Measurements from ENCODE around the gene RIOX2. TPM values are rescaled to one million over a fixed set of nuclear protein-coding genes. Genes with fewer than 3 reads are reported as not detected.
"Not testable (repeated sequence)": the region's sequence is repeated elsewhere in the genome, so short reads cannot be mapped to it uniquely, and the experiment has no call there.

RIOX2 gene
- total RNA-seq, 1 donor, result 12.1 TPM

GRCh38 chr3:97927704-97928103 is 44.5 kb downstream of the RIOX2 start:
- H3K4me1 ChIP-seq (ENCODE audit: insufficient read depth, low read length), result no peaks in the 10 kb centered on the region
- no peaks in the 10 kb centered on the region for H3K9me3 ChIP-seq (ENCODE audit: low read depth, low read length)
- H3K4me3 ChIP-seq (ENCODE audit: low read length), result no peak overlapping the region

GRCh38 chr3:97917813-97918536 is 54.3 kb downstream of the RIOX2 start:
- no peak overlapping the region for H3K4me3 ChIP-seq (ENCODE audit: low read length)
- H3K27me3 ChIP-seq (ENCODE audit: insufficient read depth, low read length), result no peaks in the 10 kb centered on the region
- no peaks in the 10 kb centered on the region for H3K4me1 ChIP-seq (ENCODE audit: insufficient read depth, low read length)
- no peaks in the 10 kb centered on the region for H3K9me3 ChIP-seq (ENCODE audit: low read depth, low read length)

More at GRCh38 chr3:97927704-97928103, 44.5 kb downstream of the RIOX2 start:
- H3K27me3 ChIP-seq (ENCODE audit: insufficient read depth, low read length), result no peaks in the 10 kb centered on the region

GRCh38 chr3:97916576-97916975 is 55.7 kb downstream of the RIOX2 start:
- Histone ChIP-seq H3K9me3 (ENCODE audit: low read depth, low read length) (no peaks in the 10 kb centered on the region), H3K27me3 (ENCODE audit: insufficient read depth, low read length) (no peaks in the 10 kb centered on the region), H3K4me3 (ENCODE audit: low read length) (no peak overlapping the region), H3K4me1 (ENCODE audit: insufficient read depth, low read length) (peaks cover 2% of the 10 kb centered on the region)

GRCh38 chr3:97914388-97914787 is 57.8 kb downstream of the RIOX2 start:
- no peaks in the 10 kb centered on the region for H3K27me3 ChIP-seq (ENCODE audit: insufficient read depth, low read length)

GRCh38 chr3:97911459-97911858 is 60.8 kb downstream of the RIOX2 start:
- Histone ChIP-seq H3K4me1 (ENCODE audit: insufficient read depth, low read length) (peaks cover 17% of the 10 kb centered on the region), H3K27me3 (ENCODE audit: insufficient read depth, low read length) (no peaks in the 10 kb centered on the region), H3K9me3 (ENCODE audit: low read depth, low read length) (no peaks in the 10 kb centered on the region), H3K4me3 (ENCODE audit: low read length) (no peak overlapping the region)

More at GRCh38 chr3:97914388-97914787, 57.8 kb downstream of the RIOX2 start:
- Histone ChIP-seq H3K4me1 (ENCODE audit: insufficient read depth, low read length) (peaks cover 17% of the 10 kb centered on the region), H3K9me3 (ENCODE audit: low read depth, low read length) (no peaks in the 10 kb centered on the region), H3K4me3 (ENCODE audit: low read length) (no peak overlapping the region)

- no peaks in the 10 kb centered on the region for H3K27me3 ChIP-seq (ENCODE audit: insufficient read depth, low read length)
- no peaks in the 10 kb centered on the region for H3K9me3 ChIP-seq (ENCODE audit: low read depth, low read length)
- H3K4me1 ChIP-seq (ENCODE audit: insufficient read depth, low read length), result peaks cover 17% of the 10 kb centered on the region
- no peak overlapping the region for H3K4me3 ChIP-seq (ENCODE audit: low read length)
These were observed 61.3 kb downstream of the RIOX2 start for GRCh38 chr3:97910931-97911351.

- peaks cover 17% of the 10 kb centered on the region for H3K4me1 ChIP-seq (ENCODE audit: insufficient read depth, low read length)
- H3K4me3 ChIP-seq (ENCODE audit: low read length); H3K9me3 ChIP-seq (ENCODE audit: low read depth, low read length); H3K27me3 ChIP-seq (ENCODE audit: insufficient read depth, low read length): not testable (repeated sequence)
These were observed 61.9 kb downstream of the RIOX2 start for GRCh38 chr3:97910236-97910831.

- not testable (repeated sequence) for H3K4me3 ChIP-seq (ENCODE audit: low read length); H3K27me3 ChIP-seq (ENCODE audit: insufficient read depth, low read length)
- peaks cover 17% of the 10 kb centered on the region for H3K4me1 ChIP-seq (ENCODE audit: insufficient read depth, low read length)
These were observed 62.4 kb downstream of the RIOX2 start for GRCh38 chr3:97909830-97910229.

GRCh38 chr3:97901313-97902248 is 70.7 kb downstream of the RIOX2 start:
- no peaks in the 10 kb centered on the region for H3K27me3 ChIP-seq (ENCODE audit: insufficient read depth, low read length)
- no peak overlapping the region for H3K4me3 ChIP-seq (ENCODE audit: low read length)
- H3K9me3 ChIP-seq (ENCODE audit: low read depth, low read length), result no peaks in the 10 kb centered on the region
- no peaks in the 10 kb centered on the region for H3K4me1 ChIP-seq (ENCODE audit: insufficient read depth, low read length)

More at GRCh38 chr3:97909830-97910229, 62.4 kb downstream of the RIOX2 start:
- H3K9me3 ChIP-seq (ENCODE audit: low read depth, low read length), result not testable (repeated sequence)

GRCh38 chr3:97899331-97899730 is 72.9 kb downstream of the RIOX2 start:
- H3K4me3 ChIP-seq (ENCODE audit: low read length), result no peak overlapping the region
- no peaks in the 10 kb centered on the region for H3K27me3 ChIP-seq (ENCODE audit: insufficient read depth, low read length)
- H3K9me3 ChIP-seq (ENCODE audit: low read depth, low read length), result no peaks in the 10 kb centered on the region
- no peaks in the 10 kb centered on the region for H3K4me1 ChIP-seq (ENCODE audit: insufficient read depth, low read length)

GRCh38 chr3:97896547-97896946 is 75.7 kb downstream of the RIOX2 start:
- Histone ChIP-seq H3K4me3 (ENCODE audit: low read length) (no peak overlapping the region), H3K4me1 (ENCODE audit: insufficient read depth, low read length) (no peaks in the 10 kb centered on the region), H3K9me3 (ENCODE audit: low read depth, low read length) (no peaks in the 10 kb centered on the region), H3K27me3 (ENCODE audit: insufficient read depth, low read length) (no peaks in the 10 kb centered on the region)

GRCh38 chr3:97896129-97896528 is 76.1 kb downstream of the RIOX2 start:
- H3K4me3 ChIP-seq (ENCODE audit: low read length), result no peak overlapping the region

GRCh38 chr3:97895216-97895615 is 77.0 kb downstream of the RIOX2 start:
- Histone ChIP-seq H3K4me1 (ENCODE audit: insufficient read depth, low read length) (no peaks in the 10 kb centered on the region), H3K27me3 (ENCODE audit: insufficient read depth, low read length) (no peaks in the 10 kb centered on the region), H3K9me3 (ENCODE audit: low read depth, low read length) (no peaks in the 10 kb centered on the region), H3K4me3 (ENCODE audit: low read length) (no peak overlapping the region)

More at GRCh38 chr3:97896129-97896528, 76.1 kb downstream of the RIOX2 start:
- Histone ChIP-seq H3K9me3 (ENCODE audit: low read depth, low read length) (no peaks in the 10 kb centered on the region), H3K4me1 (ENCODE audit: insufficient read depth, low read length) (no peaks in the 10 kb centered on the region), H3K27me3 (ENCODE audit: insufficient read depth, low read length) (no peaks in the 10 kb centered on the region)

GRCh38 chr3:97892852-97893251 is 79.4 kb downstream of the RIOX2 start:
- Histone ChIP-seq H3K4me1 (ENCODE audit: insufficient read depth, low read length) (no peaks in the 10 kb centered on the region), H3K9me3 (ENCODE audit: low read depth, low read length) (no peaks in the 10 kb centered on the region), H3K4me3 (ENCODE audit: low read length) (no peak overlapping the region), H3K27me3 (ENCODE audit: insufficient read depth, low read length) (no peaks in the 10 kb centered on the region)
